Cardiac fibroblast (primary cell): ENCODE data around the gene ZNF362.
"Not testable (repeated sequence)": the region's sequence is repeated elsewhere in the genome, so short reads cannot be mapped to it uniquely, and the experiment has no call there.

Experiments used
- DNase-seq, 2 donors: peaks; one replicate each; pipeline versions ENCODE4 v3.0.0 to v3.0.0-alpha.2; 2010; ENCODE audit warnings: low read depth in 2 of 2
- H3K4me3 ChIP-seq, 2 donors: replicated peaks in 1 of 2; 1 replicate in 1 of 2; 2 replicates in 1 of 2; pipeline ENCODE4 v1.5.1; 2011; ENCODE audit warnings: low read depth in 2 of 2, low read length in 2 of 2, mild to moderate bottlenecking in 2 of 2, moderate library complexity in 1 of 2
- TF ChIP-seq, protein P1 (sequence below): IDR thresholded peaks from one replicate; pipeline ENCODE4 v1.5.1; 2011; ENCODE audit warnings: low read depth, mild to moderate bottlenecking, low read length, inconsistent platforms

Gene ZNF362

DNA sequence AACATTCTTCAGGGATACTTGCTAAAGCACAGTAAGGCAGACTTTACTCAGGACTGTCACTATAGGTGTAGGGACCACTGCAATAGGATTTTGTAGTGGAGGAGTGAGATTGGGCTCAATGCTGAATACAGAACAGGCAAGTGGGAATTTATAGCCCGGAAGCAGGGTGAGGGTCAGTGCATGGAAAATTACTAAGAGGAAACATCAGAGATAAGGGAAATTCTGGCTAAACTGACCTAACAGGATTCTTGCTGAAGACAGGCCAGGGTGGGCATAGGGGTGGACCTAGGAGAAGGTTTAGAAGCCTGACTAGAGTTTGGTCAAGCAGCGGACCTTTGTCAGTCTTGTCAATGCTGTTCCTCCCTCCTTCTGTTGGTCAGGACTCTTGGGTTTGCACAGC is 20.8 kb upstream of the ZNF362 start:
- TF ChIP-seq, protein P1, sequence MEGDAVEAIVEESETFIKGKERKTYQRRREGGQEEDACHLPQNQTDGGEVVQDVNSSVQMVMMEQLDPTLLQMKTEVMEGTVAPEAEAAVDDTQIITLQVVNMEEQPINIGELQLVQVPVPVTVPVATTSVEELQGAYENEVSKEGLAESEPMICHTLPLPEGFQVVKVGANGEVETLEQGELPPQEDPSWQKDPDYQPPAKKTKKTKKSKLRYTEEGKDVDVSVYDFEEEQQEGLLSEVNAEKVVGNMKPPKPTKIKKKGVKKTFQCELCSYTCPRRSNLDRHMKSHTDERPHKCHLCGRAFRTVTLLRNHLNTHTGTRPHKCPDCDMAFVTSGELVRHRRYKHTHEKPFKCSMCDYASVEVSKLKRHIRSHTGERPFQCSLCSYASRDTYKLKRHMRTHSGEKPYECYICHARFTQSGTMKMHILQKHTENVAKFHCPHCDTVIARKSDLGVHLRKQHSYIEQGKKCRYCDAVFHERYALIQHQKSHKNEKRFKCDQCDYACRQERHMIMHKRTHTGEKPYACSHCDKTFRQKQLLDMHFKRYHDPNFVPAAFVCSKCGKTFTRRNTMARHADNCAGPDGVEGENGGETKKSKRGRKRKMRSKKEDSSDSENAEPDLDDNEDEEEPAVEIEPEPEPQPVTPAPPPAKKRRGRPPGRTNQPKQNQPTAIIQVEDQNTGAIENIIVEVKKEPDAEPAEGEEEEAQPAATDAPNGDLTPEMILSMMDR, result no peak
- DNase-seq, result no peak
- no peak overlapping the region for H3K4me3 ChIP-seq

DNA sequence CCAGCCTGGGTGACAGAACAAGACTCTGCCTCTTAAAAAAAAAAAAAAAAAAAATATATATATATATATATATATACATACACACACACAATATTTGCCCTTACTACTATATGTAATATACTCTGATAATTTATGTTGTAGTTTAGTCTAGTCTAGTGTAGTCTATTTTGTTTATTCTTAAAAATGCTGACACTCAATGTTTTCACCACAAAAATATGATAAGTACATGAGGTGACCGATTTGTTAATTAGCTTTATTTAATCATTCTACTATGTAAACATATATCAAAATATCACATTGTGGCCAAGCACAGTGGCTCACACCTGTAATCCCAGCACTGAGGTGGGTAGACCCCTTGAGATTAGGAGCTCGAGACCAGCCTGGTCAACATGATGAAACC is 19.8 kb upstream of the ZNF362 start:
- no peak for DNase-seq
- no peak overlapping the region for H3K4me3 ChIP-seq
- TF ChIP-seq, protein P1, result no peak

- TF ChIP-seq, protein P1, result no peak
- no peak for DNase-seq
- H3K4me3 ChIP-seq, result no peak overlapping the region
Measured at GRCh38 chr1:33237579-33237978, 18.7 kb upstream of the ZNF362 start.

GRCh38 chr1:33238194-33238724 is 18.0 kb upstream of the ZNF362 start:
- H3K4me3 ChIP-seq, DNase-seq: not testable (repeated sequence)

- DNase-seq, H3K4me3 ChIP-seq: not testable (repeated sequence)
Measured at GRCh38 chr1:33239410-33239809, 16.9 kb upstream of the ZNF362 start.

- H3K4me3 ChIP-seq, result no peak overlapping the region
- TF ChIP-seq, protein P1, result no peak
- DNase-seq, result no peak
Measured at GRCh38 chr1:33241866-33242265, 14.4 kb upstream of the ZNF362 start.

DNA sequence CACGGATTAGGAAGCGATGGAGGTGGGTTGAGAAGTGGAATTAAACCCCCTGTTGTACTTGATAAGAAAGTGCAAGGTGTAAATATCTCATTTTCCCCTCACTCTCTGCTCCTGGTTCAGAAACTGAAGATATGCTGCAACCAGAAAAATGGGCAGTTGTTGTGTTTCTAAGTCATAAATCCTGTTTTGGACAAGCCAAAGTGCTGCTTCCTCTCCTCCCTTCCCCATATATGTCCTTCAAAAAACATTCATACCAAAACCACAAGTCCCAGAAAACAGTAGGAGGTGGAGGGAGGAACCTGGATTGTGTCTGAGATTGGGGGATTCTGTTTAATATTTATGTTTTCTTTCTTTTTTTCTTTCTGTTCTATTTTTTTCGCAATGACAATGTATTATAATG is 13.6 kb upstream of the ZNF362 start:
- H3K4me3 ChIP-seq, result no peak overlapping the region
- DNase-seq, result no peak
- TF ChIP-seq, protein P1, result no peak

- no peak for DNase-seq
- H3K4me3 ChIP-seq, result no peak overlapping the region
- TF ChIP-seq, protein P1, result no peak
Measured at GRCh38 chr1:33244143-33244808, 12.0 kb upstream of the ZNF362 start.
